GM19025 (cell line): ENCODE data around the gene PIGN.
"Not testable (repeated sequence)": the region's sequence is repeated elsewhere in the genome, so short reads cannot be mapped to it uniquely, and the experiment has no call there.

Experiments used
- ATAC-seq: cut with Tn5 transposase; IDR thresholded peaks from one replicate; pipeline ENCODE4 v1.9.1; 2021; ENCODE audit warnings: mild to moderate bottlenecking, low read depth, moderate library complexity; ENCODE audit not compliant: unreplicated experiment

Gene PIGN

DNA sequence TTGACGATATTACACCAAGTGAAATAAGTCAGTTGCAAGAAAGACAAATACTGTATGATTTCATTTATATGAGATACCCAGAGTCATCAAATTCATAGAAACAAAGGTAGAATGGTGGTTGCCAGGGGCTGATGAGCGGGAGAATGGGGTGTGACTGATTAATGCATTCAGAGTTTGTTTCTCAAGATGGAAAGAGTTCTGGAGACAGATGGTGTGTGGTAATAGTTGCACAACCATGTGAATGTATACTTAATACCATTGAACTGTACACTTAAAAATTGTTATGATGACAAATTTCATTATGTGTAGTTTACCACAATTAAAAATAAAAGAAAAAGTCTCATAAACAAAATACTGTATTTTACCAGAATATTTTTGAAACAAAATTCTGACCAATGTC, 117.3 kb downstream of the PIGN start:
- no peak for ATAC-seq

DNA sequence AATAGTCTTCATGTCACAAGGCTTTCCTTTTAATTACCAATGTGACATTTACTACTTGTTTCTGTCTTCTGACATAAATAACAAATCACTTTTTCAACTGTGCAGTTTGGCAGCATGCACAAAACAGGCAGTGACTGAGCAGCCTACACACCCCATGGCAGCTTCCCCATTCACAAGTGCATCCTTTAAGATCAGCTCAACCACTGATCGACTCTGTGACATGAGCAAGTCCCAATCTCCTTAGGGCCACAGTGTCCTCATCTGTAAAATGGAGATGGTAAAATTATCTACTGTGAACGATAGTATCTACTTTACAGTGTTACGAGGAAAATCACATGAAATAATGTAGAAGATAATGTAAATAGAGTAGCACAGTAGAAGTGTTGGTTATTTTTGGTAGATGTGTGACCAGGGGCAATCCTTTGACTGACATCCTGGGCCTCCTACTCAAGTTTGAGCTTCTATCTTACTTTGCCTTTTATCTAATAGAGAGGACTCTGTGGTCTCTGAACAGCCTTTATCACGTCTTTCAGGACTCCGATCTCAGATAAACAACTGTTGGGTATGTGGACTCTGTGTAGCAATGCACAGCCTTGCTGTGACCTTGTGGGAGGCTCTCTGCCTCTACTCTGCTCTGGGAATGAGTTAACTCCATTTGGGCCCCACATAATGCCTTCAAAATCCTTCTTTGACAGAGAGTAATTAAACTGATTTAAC, 120.6 kb downstream of the PIGN start:
- ATAC-seq = no peak

DNA sequence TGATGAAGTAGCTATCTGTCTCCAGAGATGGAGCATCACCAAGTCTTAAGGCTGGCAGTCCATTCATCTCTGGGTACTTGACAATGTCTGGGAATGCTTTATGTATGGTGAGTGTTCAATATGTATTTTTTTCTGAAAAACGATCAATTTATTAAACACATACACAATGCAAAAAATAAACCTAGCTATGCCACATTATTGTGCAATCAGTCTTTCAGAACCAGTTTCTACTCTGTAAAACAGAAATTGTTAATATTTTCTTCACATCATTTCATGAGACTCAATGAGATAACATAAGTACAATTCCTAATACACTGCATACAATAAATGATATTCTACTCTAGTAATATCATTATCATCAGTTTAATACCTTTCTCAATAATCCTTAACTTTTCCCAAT, 122.5 kb downstream of the PIGN start:
- ATAC-seq = no peak

DNA sequence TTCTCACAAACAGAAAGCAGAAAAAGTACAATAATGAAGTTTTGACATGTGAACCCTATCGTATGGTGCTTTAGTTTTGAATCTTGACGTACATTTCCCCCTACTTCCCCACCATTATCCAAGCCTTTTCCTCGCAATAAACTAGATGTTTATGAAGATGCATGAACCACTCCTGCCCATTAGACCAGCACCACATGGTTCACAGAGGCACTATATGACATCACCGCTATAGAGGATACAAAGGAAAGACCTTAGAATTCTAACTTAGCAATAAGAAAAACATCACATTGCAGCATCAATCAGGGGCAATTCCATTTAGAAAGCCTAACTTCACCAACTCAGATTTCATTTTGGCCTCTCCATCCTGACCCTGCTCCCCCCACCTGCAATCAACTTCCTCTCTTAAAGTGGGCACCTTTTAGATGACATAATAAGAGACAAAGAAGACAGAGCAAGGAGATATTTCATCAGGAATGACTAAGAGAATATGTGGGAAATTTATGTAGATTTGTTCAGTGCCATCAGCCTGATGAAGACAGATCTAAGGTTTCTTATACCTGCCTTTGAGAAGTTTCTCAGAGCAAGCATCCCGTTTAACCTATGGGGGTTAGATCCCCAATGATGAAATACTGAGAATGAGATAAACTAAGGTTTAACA, 124.9 kb downstream of the PIGN start:
- no peak for ATAC-seq

DNA sequence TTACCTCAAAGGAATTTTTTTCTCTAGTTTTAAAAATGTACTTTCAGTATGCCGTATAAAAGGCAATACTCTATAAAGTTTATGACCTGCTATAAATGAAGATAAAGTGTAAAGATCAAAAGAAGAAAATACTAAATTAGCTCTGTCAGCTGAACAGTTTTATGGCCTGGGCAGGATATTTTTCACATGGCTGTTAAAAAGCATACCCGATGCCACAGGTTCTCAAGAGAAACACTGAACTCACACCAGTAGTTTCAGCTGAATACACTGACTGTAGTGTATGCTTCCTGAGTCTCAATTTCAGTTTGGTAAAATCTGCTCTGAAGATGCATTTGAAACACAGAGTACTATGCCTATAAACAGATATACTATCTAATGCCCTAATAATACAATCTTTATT, 126.0 kb downstream of the PIGN start:
- no peak for ATAC-seq

DNA sequence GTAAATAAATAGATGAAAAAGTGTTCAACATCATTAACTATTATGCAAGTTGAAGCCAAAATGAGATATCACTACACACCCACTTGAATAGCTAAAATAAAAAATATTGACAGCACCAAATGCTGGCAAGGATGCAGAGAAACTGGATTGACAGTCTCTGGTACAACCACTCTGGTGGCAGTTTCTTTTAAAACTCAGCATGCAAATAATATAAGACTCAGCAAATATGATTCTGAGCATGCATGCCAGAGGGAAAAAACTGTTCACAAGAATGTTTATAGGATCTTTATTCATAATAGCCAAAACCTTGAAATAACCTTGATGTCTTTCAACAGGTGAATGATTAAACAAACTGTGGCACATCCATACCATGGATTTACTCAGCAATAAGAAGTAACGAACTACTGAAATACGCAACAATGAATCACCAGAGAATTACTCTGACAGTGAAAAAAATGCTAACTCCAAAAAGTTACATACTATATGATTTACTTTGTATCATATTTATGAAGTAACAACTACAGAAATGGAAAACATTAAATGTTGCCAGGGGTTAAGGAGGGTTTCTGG, 131.8 kb downstream of the PIGN start:
- ATAC-seq = no peak

DNA sequence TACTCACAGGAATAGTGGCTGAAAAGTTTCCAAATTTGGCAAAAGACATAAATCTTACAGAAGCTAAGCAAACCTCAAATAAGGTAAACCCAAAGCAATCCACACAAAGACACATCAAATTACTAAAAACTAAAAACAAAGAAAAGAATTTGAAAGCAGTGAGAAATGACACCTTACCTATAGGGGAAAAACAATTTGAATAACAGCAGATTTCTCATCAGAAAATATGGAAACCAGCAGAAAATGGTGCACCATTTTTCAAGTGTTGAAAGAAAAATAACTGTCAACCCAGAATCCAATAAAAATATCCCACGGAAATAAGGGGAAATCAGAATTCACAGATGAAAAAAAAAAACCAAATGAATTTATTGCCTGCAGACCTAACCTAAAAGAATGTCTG, 138.6 kb downstream of the PIGN start:
- no peak for ATAC-seq

DNA sequence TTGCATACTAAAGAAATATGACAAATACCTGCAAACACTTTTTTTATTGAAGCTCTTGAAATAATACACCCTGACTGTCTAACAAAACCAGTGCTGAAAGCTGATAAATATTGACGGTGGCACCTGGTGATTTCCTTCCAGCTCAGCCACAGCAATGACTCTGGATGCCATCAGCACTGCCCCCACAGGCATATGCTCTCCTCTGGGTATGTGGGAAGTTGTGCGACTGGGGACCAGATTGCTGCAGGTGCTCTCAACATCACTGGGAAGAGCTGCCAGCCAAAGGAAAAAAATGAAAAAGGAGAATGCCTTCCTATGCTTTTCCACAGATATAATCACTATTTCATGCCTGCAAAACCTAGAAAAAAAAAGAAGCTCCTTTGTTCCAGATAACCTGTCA, 141.5 kb downstream of the PIGN start:
- no peak for ATAC-seq

DNA sequence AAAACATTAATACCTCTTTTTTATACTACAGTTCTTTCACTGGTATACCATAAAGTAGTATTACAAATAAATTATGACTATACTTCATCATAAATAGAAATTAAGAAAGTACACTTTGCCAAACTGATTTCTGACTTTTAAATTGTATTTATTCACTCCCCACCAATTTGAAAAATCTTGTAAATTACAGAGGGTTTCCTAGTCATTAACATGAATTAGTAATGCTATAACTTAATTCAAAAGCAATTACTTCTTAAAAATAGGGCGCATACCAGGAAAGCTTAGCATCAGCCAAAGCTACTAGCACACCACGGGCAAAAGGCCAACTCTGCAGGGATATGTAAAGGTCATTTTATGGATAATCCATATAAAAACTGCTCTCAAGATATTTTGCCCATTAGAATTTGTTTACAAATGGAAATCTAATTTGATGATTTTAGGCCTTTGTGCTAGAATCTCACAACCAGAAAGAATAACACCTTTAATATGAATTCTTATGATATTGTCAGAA, 142.3 kb downstream of the PIGN start:
- ATAC-seq = no peak

DNA sequence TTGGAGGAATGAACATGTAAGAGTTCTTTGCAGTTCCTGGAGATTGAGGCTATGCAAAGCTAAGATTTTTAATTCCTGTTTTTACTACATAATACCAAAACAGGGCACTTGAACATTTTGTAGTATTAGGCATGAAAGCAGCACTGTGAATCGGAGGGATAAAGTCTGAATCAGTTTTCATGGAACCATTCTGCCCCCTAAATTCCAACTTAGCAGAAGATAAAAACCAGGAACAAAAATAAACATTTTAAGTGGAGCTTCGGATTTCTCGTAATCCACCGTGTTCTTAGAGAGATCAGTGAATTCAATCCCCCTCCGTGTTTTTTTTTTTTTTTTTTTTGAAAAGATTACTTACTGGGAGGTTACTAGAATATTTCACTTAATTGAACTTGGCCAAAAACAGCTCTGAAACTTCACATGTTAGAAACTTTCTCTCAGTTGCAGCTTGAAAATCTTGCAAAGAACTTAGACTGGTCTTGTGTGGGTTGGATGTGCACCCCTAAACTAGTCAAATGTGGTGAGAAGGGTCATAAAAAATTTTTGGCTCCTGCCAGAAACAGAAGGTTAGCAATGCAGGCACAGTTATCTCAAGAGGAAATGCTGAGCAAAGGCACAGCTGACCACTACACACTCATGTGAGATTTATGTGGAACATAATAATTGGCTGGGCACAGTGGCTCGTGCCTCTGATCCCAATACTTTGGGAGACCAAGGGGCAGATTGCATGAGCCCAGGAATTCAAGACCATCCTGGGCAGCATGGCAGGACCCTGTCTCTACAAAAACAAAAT, 148.7 kb downstream of the PIGN start:
- no peak for ATAC-seq

DNA sequence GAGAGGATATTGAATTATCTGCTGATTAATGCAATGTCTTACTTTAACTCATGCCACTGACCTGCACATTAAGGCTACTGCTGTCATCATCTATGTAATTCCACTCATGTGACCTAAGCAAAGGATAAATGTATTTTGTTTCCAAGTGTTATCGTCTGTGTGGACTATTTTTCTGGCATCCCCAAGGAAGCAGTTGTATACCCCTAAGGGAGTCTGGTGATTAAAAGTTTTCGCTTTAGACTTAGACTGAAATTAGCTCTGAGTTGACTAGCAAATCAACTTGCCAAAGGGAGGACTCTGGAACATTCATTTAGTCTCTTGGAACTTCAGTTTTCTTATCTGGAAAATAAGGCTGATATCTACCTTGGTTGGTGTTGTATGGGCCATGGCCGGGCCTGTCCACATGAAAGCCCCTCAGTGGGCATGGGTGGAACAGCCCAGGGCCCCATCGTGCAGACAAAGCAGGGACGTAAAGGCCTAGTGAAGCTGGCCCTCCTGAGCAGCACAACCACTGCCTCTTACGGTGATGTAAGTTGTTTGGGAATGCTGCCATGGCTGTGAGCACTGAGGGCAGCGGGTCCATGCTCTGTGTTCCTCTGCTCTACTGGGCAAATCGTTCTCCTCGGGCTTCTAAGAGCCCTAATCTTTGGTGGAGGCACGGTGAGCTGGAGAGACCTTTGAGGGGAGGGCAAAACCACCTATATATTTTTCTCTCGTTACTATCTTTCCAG, 149.7 kb downstream of the PIGN start:
- ATAC-seq = no peak

DNA sequence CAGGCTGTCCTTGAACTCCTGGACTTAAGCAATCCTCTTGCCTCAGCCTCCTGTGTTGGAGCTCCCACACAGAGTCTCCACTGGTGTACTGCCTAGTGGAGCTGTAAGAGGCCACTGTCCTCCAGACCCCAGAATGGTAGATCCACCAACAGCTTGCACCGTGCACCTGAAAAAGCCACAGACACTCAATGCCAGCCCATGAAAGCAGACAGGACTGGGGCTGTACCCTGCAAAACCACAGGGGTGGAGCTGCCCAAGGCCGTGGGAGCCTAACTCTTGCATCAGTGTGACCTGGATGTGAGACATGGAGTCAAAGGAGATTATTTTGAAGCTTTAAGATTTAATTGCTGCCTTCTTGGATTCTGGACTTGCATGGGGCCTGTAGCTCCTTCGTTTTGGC, 152.6 kb downstream of the PIGN start:
- ATAC-seq = not testable (repeated sequence)

DNA sequence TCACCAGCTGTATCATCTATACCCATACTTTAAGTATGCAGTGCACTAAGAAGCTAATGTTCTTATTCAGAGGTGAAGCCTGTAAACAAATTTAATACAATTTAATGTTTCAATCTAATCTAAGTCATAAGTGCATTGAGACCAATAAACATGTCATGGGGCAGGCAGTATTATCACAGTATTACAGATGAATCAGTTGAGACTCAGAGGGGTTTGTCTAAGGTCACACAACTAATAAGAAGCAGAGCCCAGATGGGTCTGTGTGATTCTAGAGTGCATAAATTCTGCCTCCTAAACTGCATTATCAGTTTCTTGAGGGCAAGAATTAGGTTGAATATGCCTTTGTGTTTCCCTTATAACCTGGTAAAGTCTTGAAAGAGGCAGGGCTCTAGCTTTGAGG, 153.1 kb downstream of the PIGN start:
- ATAC-seq = no peak

DNA sequence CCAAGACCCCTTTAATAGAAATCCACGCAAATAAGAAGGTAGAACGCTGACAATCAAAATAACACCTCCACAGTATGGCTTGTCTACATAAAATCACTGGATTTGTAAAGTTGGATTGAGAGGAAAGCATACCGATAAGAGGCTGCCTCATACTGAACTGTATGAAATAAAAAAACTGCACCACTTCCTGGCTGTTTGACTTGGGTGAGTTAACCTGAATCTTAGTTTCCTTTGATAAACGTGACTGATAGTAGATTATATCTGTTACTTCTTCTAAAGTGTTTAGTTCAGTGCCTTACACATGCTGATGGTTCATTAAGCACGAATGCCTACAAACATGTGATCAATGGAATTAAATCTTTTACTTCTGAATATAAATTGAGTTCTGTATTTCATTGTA, 153.6 kb downstream of the PIGN start:
- no peak for ATAC-seq

DNA sequence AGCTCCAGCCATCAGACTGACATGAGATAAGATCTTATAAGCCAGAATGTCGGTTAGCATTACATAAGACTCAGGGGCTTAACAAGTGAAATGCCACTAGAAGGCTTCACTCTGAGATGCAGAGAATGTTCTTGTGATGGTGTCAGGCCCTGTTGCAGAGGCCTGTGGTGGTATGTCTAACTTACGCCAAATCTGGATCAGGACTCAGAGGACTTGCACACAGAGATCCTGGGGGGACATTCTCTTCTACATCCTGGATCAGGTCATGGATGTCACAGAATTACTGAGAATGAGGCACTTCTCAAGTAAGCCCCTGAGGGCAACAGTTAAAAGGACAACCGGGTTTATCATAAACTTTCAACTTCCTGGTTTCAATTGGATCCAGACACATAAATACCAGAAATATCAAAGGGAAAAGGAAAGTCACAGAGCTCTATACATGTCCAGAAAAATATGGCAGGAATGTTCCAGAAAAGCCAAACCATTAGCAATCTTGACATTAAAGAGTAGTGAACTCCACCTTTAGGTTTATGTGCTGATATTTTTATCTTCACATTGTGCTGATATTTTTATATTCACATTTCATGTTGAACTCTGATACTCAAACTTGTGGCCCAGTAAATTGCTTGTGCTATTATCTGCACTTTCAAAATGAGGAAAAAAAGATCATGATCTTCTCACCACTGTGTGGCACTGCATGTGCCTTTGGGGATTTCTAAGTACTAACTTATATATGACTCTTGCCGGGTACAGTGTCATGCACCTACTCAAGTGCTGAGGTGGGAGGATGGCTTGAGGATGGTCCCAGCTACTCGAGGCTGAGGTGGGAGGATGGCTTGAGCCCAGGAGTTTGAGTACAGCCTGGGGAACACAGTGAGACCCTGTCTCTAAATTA, 156.5 kb downstream of the PIGN start:
- no peak for ATAC-seq

DNA sequence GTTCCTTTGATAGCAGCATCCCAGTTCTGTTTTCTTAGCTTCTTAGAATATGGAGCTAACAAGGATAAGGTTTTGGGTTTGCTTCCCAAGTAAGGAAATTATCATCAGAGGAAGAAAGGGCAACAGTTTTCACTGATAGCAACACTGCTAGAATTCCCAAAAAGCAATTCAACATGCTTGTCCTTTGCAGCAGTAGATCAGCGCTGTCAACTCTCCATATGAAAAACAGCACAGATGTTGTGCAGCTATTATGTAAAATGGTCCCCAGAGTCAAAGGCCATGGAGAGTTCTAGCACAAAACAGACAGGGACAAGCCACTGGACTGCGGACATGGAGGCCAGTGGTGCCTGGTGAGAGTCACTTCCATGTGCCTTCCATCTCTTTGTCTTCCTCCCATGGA, 158.1 kb downstream of the PIGN start:
- ATAC-seq = no peak

DNA sequence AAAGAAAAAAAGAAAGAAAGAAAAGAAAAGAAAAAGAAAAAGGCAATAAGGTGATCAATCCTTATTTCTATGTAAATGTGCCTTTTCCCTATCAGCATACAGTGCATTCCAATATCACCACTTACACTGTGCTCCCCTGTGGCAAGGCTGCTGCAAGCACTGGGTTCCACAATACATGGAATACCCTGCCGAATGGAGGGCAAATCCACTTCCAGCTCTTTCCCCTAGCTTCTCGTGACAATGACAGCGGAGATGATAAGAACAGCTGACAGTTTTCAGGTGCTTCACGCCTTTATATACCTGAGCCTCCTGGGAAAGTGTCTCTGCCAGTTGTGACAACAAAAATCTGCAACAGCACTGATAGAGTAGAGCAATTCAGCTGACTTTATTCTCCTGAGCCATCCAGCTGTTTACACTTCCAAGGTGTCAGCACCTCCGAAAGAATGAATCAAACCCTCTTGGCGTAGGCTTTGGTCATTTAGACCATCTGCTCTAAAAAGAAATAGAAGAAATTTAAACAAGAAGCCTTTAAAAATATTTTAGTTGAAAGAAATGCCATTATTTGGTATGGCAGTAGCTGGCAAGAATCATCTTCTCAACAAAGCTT, 158.8 kb downstream of the PIGN start:
- no peak for ATAC-seq

DNA sequence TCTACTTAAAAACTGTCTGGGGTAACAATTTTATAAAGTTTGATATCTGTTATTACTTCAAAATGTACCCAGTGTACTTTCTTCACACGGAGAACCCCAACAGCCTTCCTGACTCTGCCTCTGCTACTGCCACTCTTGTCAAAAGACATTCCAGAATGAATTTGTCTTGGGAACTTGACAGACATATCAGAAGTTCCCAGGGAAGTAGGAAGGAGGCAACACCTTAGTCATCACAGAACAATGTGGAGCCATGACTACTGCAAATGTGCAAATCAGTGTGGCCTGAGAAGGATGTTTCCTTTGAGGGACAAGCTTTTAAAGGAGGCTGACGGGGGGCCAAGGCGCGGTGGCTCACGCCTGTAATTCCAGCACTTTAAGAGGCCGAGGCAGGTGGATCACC, 160.3 kb downstream of the PIGN start:
- ATAC-seq = no peak

DNA sequence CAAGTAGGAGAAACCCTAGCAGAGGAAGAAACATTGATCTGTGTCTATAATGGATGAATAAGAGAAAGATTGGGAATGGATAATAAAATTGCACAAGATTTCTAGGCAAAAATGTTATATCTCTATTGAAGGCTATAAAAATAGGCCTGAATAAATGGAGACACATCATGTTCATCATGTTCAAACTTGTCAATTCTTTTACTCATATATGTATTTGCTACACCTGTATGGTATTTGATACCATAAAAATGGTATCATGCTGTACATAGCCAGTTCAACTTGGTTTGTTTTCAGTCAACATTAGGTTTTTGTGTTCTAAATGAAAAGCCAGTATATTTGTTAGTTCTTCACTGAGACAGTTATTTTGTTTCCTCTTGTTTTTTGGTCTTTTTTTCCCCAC, 161.9 kb downstream of the PIGN start:
- no peak for ATAC-seq
